WTC11 (cell line): Measurements from ENCODE around the gene TEKT5. TPM values are rescaled to one million over a fixed set of nuclear protein-coding genes. Genes with fewer than 3 reads are reported as not detected.

Experiments used
- ARID4B ChIP-seq: sonication (generic); formaldehyde crosslinking; IDR thresholded peaks from 2 replicates; pipeline ENCODE4 v1.8.0; 2023; ENCODE audit warnings: missing genetic modification reagents, mild to moderate bottlenecking, borderline replicate concordance
- CBFB ChIP-seq: sonication (generic); formaldehyde crosslinking; IDR thresholded peaks from 2 replicates; pipeline ENCODE4 v1.8.1; 2022; ENCODE audit warnings: mild to moderate bottlenecking, low read depth, missing genetic modification reagents
- CTCF ChIP-seq: fragments of 200-600 bp; IDR thresholded peaks from 2 replicates; pipeline ENCODE4 v1.8.0; 2022; ENCODE audit warnings: antibody characterized with exemption
- ELF4 ChIP-seq: sonication (generic); formaldehyde crosslinking; IDR thresholded peaks from 2 replicates; pipeline ENCODE4 v1.8.1; 2022; ENCODE audit warnings: low read depth, mild to moderate bottlenecking, moderate library complexity, missing genetic modification reagents
- FOXJ3 ChIP-seq: sonication (generic); formaldehyde crosslinking; IDR thresholded peaks from 2 replicates; pipeline ENCODE4 v1.9.0; 2021; ENCODE audit warnings: missing genetic modification reagents, mild to moderate bottlenecking, borderline replicate concordance
- FOXK1 ChIP-seq: sonication (generic); formaldehyde crosslinking; IDR thresholded peaks from 2 replicates; pipeline ENCODE4 v1.8.0; 2022; ENCODE audit warnings: mild to moderate bottlenecking, moderate library complexity, missing genetic modification reagents
- FOXP1 ChIP-seq: sonication (generic); formaldehyde crosslinking; IDR thresholded peaks from 2 replicates; pipeline ENCODE4 v1.8.0; 2022; ENCODE audit warnings: missing genetic modification reagents, mild to moderate bottlenecking, moderate library complexity, borderline replicate concordance
- IRF2 ChIP-seq: sonication (generic); formaldehyde crosslinking; IDR thresholded peaks from 2 replicates; pipeline ENCODE4 v1.8.0; 2022; ENCODE audit warnings: low read depth, missing genetic modification reagents, borderline replicate concordance
- JUN ChIP-seq: sonication (generic); formaldehyde crosslinking; IDR thresholded peaks from 2 replicates; pipeline ENCODE4 v1.8.0; 2023; ENCODE audit warnings: mild to moderate bottlenecking, missing genetic modification reagents
- MLX ChIP-seq: sonication (generic); formaldehyde crosslinking; IDR thresholded peaks from 2 replicates; pipeline ENCODE4 v1.8.1; 2023; ENCODE audit warnings: mild to moderate bottlenecking, missing genetic modification reagents, moderate library complexity
- MYBL2 ChIP-seq: sonication (generic); formaldehyde crosslinking; IDR thresholded peaks from 2 replicates; pipeline ENCODE4 v1.8.1; 2023; ENCODE audit warnings: mild to moderate bottlenecking, moderate library complexity, missing genetic modification reagents
- NR3C1 ChIP-seq: sonication (generic); formaldehyde crosslinking; conservative IDR thresholded peaks from 2 replicates; pipeline ENCODE4 v1.8.1; 2023; ENCODE audit warnings: low read depth, mild to moderate bottlenecking, missing genetic modification reagents
- OVOL2 ChIP-seq: fragments of 250-450 bp; sonication (Bioruptor Pico); IDR thresholded peaks from 2 replicates; pipeline ENCODE4 v1.9.0; 2021; ENCODE audit warnings: mild to moderate bottlenecking, borderline replicate concordance
- RELA ChIP-seq: sonication (generic); formaldehyde crosslinking; IDR thresholded peaks from 2 replicates; pipeline ENCODE4 v1.8.1; 2022; ENCODE audit warnings: missing genetic modification reagents, mild to moderate bottlenecking, borderline replicate concordance
- SMAD4 ChIP-seq: sonication (generic); formaldehyde crosslinking; IDR thresholded peaks from 2 replicates; pipeline ENCODE4 v1.8.0; 2022; ENCODE audit warnings: mild to moderate bottlenecking, missing genetic modification reagents
- TCF7 ChIP-seq: sonication (generic); formaldehyde crosslinking; IDR thresholded peaks from 2 replicates; pipeline ENCODE4 v1.8.0; 2022; ENCODE audit warnings: mild to moderate bottlenecking, low read depth, missing genetic modification reagents, moderate library complexity
- TEAD1 ChIP-seq: sonication (generic); formaldehyde crosslinking; IDR thresholded peaks from 2 replicates; pipeline ENCODE4 v1.8.0; 2022; ENCODE audit warnings: mild to moderate bottlenecking, missing genetic modification reagents
- USF2 ChIP-seq: sonication (generic); formaldehyde crosslinking; IDR thresholded peaks from 2 replicates; pipeline ENCODE4 v1.8.1; 2023; ENCODE audit warnings: mild to moderate bottlenecking, missing genetic modification reagents, moderate library complexity
- ZMAT4 ChIP-seq: fragments of 250-450 bp; sonication (Bioruptor Pico); IDR thresholded peaks from 2 replicates; pipeline ENCODE4 v1.9.0; 2021; ENCODE audit warnings: mild to moderate bottlenecking
- ZNF219 ChIP-seq: sonication (generic); formaldehyde crosslinking; IDR thresholded peaks from 2 replicates; pipeline ENCODE4 v1.8.0; 2023; ENCODE audit warnings: missing genetic modification reagents, mild to moderate bottlenecking, borderline replicate concordance
- ZNF416 ChIP-seq: fragments of 250-450 bp; sonication (Bioruptor Pico); IDR thresholded peaks from 2 replicates; pipeline ENCODE4 v1.9.0; 2021; ENCODE audit warnings: mild to moderate bottlenecking, inconsistent platforms
- ZNF532 ChIP-seq: fragments of 250-450 bp; sonication (Bioruptor Pico); IDR thresholded peaks from 2 replicates; pipeline ENCODE4 v1.9.0; 2021; ENCODE audit warnings: mild to moderate bottlenecking, borderline replicate concordance
- ZSCAN18 ChIP-seq: fragments of 250-450 bp; sonication (Bioruptor Pico); IDR thresholded peaks from 2 replicates; pipeline ENCODE4 v2.1.2; 2022; ENCODE audit warnings: mild to moderate bottlenecking, moderate library complexity
- total RNA-seq: library from RNA; stranded (reverse); gene quantifications from 3 replicates; pipeline ENCODE4 v1.2.3, GENCODE V29; 2021

TEKT5 gene
- total RNA-seq, 1 experiment from 2014 or later, result 1.1 TPM

GRCh38 chr16:10579965-10580882 is 114.5 kb downstream of the TEKT5 start, which contains the start of gene EMP2 (continued):
- TF ChIP-seq USF2 (CRISPR knock-in tag), result no peak
- TF ChIP-seq ARID4B, result peak; percentile 25; the same call in 1 of the 2 replicates
- TF ChIP-seq RELA (CRISPR knock-in tag), result no peak; the same call in 1 of the 2 replicates
- TF ChIP-seq CBFB (CRISPR knock-in tag), result no peak
- no peak; the same call in none of the 2 replicates for TF ChIP-seq TEAD1 (CRISPR knock-in tag)
- no peak for TF ChIP-seq TCF7 (CRISPR knock-in tag)
- no peak for TF ChIP-seq ZNF219
- no peak for TF ChIP-seq FOXP1 (CRISPR knock-in tag)
- no peak for TF ChIP-seq SMAD4
- TF ChIP-seq MLX, result no peak
- TF ChIP-seq CTCF, result peak; percentile 25; the same call in 1 of the 2 replicates
- no peak for TF ChIP-seq FOXJ3
- no peak for TF ChIP-seq MYBL2 (CRISPR knock-in tag)
- TF ChIP-seq NR3C1 (CRISPR knock-in tag), result no peak
- TF ChIP-seq FOXK1, result no peak
- TF ChIP-seq IRF2 (CRISPR knock-in tag), result no peak
- TF ChIP-seq ZNF532 (CRISPR knock-in tag), result no peak
- TF ChIP-seq OVOL2 (CRISPR knock-in tag), result no peak
- TF ChIP-seq JUN (CRISPR knock-in tag), result 0 out of 2 replicates have a peak, but pooled peaks have one; percentile 18
- no peak for TF ChIP-seq ZSCAN18
- no peak; the same call in 1 of the 2 replicates for TF ChIP-seq ELF4
- no peak for TF ChIP-seq ZNF416 (CRISPR knock-in tag)
- TF ChIP-seq ZMAT4 (CRISPR knock-in tag), result no peak
